ENCODE data around the gene CNTN5. TPM values are rescaled to one million over a fixed set of nuclear protein-coding genes. Genes with fewer than 3 reads are reported as not detected.

The CNTN5 gene
- total RNA-seq, 3 donors from 2014 or later (not counting 1 experiment from before 2014, with no cell fraction given): not detected

- H3K9me3 Mint-ChIP-seq: peaks cover 11 to 24% of the 10 kb centered on the region in 2 donors
- peaks cover 15% of the 10 kb centered on the region for H3K36me3 Mint-ChIP-seq
- H3K4me1 Mint-ChIP-seq: no peaks in the 10 kb centered on the region
- Histone ChIP-seq H3K27me3 (ENCODE audit: control insufficient read depth, insufficient read depth, low read length) (no peaks in the 10 kb centered on the region), H3K4me1 (ENCODE audit: control insufficient read depth, insufficient read depth, low read length) (no peaks in the 10 kb centered on the region), H3K9me3 (ENCODE audit: control insufficient read depth, insufficient read depth, low read length) (peaks cover 22% of the 10 kb centered on the region), H3K4me3 (ENCODE audit: low read length) (no peak overlapping the region), H3K27ac (ENCODE audit: low read length) (no peak overlapping the region), H3K36me3 (ENCODE audit: control insufficient read depth, insufficient read depth, low read length) (no peaks in the 10 kb centered on the region)
- ATAC-seq (no peak), DNase-seq (no peak)
- H3K27ac Mint-ChIP-seq: no peak overlapping the region
- no peaks in the 10 kb centered on the region for H3K27me3 Mint-ChIP-seq (ENCODE audit: low read depth in 2 of 2)
- intact Hi-C loops (cut with micrococcal nuclease): no loop called here
- H3K4me3 Mint-ChIP-seq: no peak overlapping the region
- WGBS (ENCODE audit: insufficient coverage): 100% methylated on average over 1 of the region's 2 CpGs
- no peak for TF ChIP-seq CTCF (IDR thresholded peaks at IDR 0.05)
Observed at GRCh38 chr11:99932684-99933083, 911.9 kb downstream of the CNTN5 start.

- ATAC-seq (no peak), DNase-seq (no peak)
- Mint-ChIP-seq H3K4me3 (no peak overlapping the region), H3K9me3 (peaks cover 9 to 21% of the 10 kb centered on the region in 2 donors), H3K27ac (no peak overlapping the region), H3K36me3 (peaks cover 11% of the 10 kb centered on the region), H3K27me3 (ENCODE audit: low read depth in 2 of 2) (no peaks in the 10 kb centered on the region), H3K4me1 (no peaks in the 10 kb centered on the region)
- Histone ChIP-seq H3K36me3 (ENCODE audit: control insufficient read depth, insufficient read depth, low read length) (no peaks in the 10 kb centered on the region), H3K9me3 (ENCODE audit: control insufficient read depth, insufficient read depth, low read length) (peaks cover 14% of the 10 kb centered on the region), H3K4me3 (ENCODE audit: low read length) (no peak overlapping the region), H3K27ac (ENCODE audit: low read length) (no peak overlapping the region), H3K4me1 (ENCODE audit: control insufficient read depth, insufficient read depth, low read length) (no peaks in the 10 kb centered on the region), H3K27me3 (ENCODE audit: control insufficient read depth, insufficient read depth, low read length) (no peaks in the 10 kb centered on the region)
- intact Hi-C loops (cut with micrococcal nuclease): no loop called here
- TF ChIP-seq CTCF (IDR thresholded peaks at IDR 0.05): no peak
Observed at GRCh38 chr11:99934008-99934407, 913.3 kb downstream of the CNTN5 start.

- Mint-ChIP-seq H3K27ac (no peak overlapping the region), H3K27me3 (ENCODE audit: low read depth in 2 of 2) (no peaks in the 10 kb centered on the region), H3K36me3 (peaks cover 8% of the 10 kb centered on the region), H3K4me1 (no peaks in the 10 kb centered on the region), H3K9me3 (peaks cover 14 to 24% of the 10 kb centered on the region in 2 donors), H3K4me3 (no peak overlapping the region)
- Histone ChIP-seq H3K4me1 (ENCODE audit: control insufficient read depth, insufficient read depth, low read length) (no peaks in the 10 kb centered on the region), H3K9me3 (ENCODE audit: control insufficient read depth, insufficient read depth, low read length) (peaks cover 3% of the 10 kb centered on the region), H3K4me3 (ENCODE audit: low read length) (no peak overlapping the region), H3K27me3 (ENCODE audit: control insufficient read depth, insufficient read depth, low read length) (no peaks in the 10 kb centered on the region), H3K36me3 (ENCODE audit: control insufficient read depth, insufficient read depth, low read length) (no peaks in the 10 kb centered on the region), H3K27ac (ENCODE audit: low read length) (no peak overlapping the region)
- ATAC-seq (no peak), DNase-seq (no peak)
- TF ChIP-seq CTCF (IDR thresholded peaks at IDR 0.05): no peak
- WGBS (ENCODE audit: insufficient coverage): 88% methylated on average over 9 of the region's 9 CpGs
- intact Hi-C loops (cut with micrococcal nuclease): no loop called here
Observed at GRCh38 chr11:99937330-99937729, 916.6 kb downstream of the CNTN5 start.

- Histone ChIP-seq H3K4me3 (ENCODE audit: low read length) (no peak overlapping the region), H3K27me3 (ENCODE audit: control insufficient read depth, insufficient read depth, low read length) (no peaks in the 10 kb centered on the region), H3K9me3 (ENCODE audit: control insufficient read depth, insufficient read depth, low read length) (peaks cover 4% of the 10 kb centered on the region), H3K4me1 (ENCODE audit: control insufficient read depth, insufficient read depth, low read length) (no peaks in the 10 kb centered on the region), H3K36me3 (ENCODE audit: control insufficient read depth, insufficient read depth, low read length) (no peaks in the 10 kb centered on the region), H3K27ac (ENCODE audit: low read length) (no peak overlapping the region)
- H3K4me1 Mint-ChIP-seq: no peaks in the 10 kb centered on the region
- peaks cover 2 to 3% of the 10 kb centered on the region in 2 donors for H3K9me3 Mint-ChIP-seq
- no CpG with 5 or more reads among the region's 1 CpG for WGBS (ENCODE audit: insufficient coverage)
- no peak for TF ChIP-seq CTCF (IDR thresholded peaks at IDR 0.05)
- no peak overlapping the region for H3K27ac Mint-ChIP-seq
- H3K36me3 Mint-ChIP-seq: no peaks in the 10 kb centered on the region
- DNase-seq (no peak), ATAC-seq (no peak)
- H3K27me3 Mint-ChIP-seq (ENCODE audit: low read depth in 2 of 2): no peaks in the 10 kb centered on the region
- no peak overlapping the region for H3K4me3 Mint-ChIP-seq
- intact Hi-C loops (cut with micrococcal nuclease): no loop called here
Observed at GRCh38 chr11:99952816-99953215, 932.1 kb downstream of the CNTN5 start.
